GM18951 (cell line): ENCODE measurements around the gene KRT73.

Experiments used
- POLR2A ChIP-seq: IDR thresholded peaks from 4 replicates; pipeline ENCODE4 v1.6.1; 2011; ENCODE audit warnings: mild to moderate bottlenecking; ENCODE audit not compliant: insufficient read length, insufficient read depth; ENCODE audit errors: extremely low read depth
- in situ Hi-C: fragments of 300-500 bp; cut with MboI; formaldehyde crosslinking; loops from one replicate; pipeline ENCODE4 v1.12.0; 2022; ENCODE audit warnings: low sequenced_read_pairs, mixed read lengths, inconsistent platforms; ENCODE audit not compliant: unreplicated experiment

The KRT73 gene

DNA sequence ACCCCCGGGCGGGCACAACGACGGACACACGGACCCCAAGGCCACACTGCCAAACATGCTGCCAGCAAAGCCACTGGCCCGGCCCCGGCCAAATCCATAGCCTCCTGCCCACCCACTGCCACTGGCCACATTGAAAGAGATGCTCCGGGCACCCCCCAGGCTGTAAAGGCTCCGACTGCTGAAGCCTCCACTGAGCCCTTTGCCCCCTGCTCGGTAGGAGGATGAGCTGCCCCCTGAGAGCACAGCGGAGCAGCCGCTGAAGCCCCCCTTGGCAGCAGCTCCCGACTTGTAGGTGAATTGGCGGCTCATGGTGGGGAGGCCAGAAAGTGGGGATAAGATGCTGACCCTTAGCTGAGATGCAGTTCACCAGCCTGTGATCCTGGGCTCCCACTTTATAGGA is at the start of gene KRT73:
KRT73 (minus strand) TSS at position 344 of the 400 bp plus-strand sequence; CDS start at position 309, 35 bp downstream.
- no peak for TF ChIP-seq POLR2A
- in situ Hi-C loops, result no loop called here

DNA sequence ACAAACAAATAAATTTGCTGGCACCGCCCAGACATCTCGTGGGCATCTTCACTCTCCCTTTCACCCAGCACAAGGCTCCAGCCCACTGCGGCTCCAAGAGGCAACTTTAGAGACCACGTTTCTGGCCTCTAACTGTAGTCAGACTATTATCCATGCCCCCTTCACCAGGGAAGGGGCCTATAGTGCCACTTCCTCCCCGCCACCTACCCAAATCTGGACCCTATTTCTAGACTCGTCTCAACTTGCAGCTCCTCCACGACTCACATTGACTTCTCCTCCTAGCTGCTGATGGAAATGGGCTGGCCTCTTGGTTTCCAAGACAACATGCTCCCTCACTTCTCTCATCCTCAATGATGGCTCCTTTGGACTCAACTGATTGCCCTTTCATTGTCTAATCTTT is 49.6 kb upstream of the KRT73 start:
- in situ Hi-C loops, result no loop called here
- no peak for TF ChIP-seq POLR2A

DNA sequence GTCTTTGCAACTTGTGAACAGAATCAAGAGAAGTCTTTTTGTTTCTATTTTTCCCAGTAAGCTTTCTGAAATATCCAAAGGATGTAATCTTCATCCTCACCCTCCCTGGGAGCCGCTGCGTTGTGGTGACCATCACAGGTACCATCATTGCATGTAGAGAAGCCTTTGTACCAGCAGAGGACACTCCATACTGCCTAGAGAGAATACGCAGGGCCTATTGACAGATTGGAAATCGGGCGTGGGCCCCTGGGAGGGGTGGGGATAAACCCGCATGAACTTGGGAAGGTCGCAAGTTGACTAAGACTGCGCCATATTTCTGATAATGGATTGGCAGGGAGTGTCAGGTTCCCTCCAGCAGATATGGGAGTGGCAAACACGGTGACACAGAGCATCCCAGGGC is 49.1 kb upstream of the KRT73 start:
- no peak for TF ChIP-seq POLR2A
- in situ Hi-C loops, result no loop called here

DNA sequence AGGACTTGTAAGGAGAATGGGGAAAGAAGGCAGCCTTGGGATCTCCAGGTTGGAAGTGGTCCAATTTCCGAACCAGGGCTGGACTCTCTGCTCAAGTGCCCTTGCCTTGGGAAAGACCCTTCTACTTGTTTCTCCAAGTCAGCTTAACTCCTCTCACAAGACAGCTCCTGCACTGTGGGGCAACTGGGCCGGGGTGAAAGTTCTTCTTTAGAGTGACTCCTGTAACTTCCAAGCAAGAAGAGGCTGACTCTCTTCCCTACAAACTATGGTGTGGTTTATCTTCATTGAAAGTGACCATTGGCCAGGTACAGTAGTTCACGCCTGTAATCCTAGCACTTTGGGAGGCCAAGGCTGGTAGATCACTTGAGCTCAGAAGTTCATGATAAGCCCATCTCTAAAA is 48.1 kb upstream of the KRT73 start:
- no peak for TF ChIP-seq POLR2A
- in situ Hi-C loops, result no loop called here

DNA sequence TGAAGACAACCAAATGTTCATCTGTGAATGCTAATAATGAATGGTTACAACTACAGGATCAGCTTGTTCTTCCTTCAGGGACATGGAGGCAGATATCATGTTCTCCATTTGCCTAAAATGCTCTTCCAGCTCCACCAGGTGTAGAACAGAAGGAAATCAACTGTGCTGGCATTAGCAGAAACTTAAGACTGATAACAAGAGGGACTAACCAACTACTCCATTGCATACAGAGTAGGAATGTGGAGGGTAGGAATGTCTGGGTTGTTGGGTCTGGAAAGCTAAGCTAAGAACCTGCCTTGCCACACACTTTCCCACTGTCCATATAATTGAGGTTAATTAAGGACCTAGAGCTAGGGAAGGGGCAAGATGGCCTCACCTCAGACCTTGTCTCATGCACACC is 45.1 kb upstream of the KRT73 start:
- no peak for TF ChIP-seq POLR2A
- in situ Hi-C loops, result no loop called here

DNA sequence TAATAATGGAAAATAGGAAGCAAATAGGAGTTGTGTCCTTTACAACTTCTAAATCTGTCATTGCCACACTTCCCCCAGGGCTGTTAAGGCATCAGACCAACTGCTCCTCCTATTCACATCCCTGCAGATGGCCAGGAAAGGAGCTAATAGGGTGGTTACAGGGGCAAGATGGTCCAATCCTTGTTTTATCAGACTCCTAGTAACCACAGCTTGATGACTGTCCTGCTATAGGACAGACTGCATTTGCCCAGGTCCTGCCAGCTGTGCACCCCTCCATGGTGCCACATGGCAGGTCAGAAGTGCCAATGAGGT is 44.5 kb upstream of the KRT73 start:
- in situ Hi-C loops, result no loop called here
- no peak for TF ChIP-seq POLR2A

DNA sequence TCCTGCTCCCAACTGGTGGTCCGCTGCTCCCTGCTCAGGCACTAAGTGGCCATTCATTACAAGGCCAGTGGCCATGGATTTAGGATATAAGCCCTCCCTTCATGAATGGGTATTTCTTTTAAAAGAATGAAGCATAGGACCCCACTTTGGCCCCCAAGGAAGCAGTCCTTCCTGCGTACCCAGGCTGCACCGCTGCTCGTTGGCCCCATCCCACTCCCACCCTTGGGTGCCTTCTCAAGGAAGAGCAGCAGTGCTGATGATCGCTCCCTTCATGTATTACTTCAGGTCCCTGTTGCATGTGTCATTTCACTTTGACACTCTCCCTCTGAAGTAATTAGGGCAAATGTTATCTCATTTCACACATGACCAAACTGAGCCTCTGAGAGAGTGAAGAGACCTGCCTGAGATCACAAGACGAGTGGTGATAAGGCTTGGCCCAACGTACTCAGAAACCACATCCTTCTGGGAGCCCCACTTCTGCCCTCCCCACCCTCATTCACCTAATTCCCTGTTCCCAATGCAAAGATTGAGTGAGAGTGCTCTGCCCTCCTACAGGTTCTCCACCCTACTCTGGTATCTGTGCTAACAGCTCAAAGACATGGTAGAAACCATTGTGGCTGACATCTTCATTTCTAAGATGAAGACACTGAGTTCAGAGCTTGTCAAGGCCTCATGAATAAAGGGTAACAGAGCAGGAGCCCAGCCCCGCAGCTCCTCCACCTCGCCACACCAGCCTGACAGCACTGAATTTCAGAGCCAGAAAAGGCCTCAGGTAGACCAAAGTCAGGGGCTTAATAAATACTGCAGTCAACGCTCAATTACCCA is 43.9 kb upstream of the KRT73 start:
- TF ChIP-seq POLR2A, result no peak
- in situ Hi-C loops, result no loop called here

DNA sequence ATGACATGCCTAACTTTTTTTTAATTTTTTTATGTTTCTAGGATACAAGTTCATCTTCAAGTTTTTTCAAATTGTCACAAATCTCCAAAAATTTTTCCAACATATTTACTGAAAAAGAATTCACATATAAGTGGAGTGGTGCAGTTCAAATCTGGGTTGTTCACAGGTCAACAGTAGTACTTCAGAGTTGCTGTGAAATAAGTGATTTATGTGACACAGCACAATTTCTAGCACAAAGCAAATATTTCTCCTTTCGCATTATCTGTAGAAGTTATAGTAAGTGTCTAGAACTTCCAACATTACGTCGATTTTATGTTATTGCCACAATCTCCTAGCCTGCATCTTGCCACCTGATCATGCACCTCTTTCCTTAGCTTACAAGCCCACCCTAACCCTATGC is 43.3 kb upstream of the KRT73 start:
- in situ Hi-C loops, result no loop called here
- TF ChIP-seq POLR2A, result no peak

DNA sequence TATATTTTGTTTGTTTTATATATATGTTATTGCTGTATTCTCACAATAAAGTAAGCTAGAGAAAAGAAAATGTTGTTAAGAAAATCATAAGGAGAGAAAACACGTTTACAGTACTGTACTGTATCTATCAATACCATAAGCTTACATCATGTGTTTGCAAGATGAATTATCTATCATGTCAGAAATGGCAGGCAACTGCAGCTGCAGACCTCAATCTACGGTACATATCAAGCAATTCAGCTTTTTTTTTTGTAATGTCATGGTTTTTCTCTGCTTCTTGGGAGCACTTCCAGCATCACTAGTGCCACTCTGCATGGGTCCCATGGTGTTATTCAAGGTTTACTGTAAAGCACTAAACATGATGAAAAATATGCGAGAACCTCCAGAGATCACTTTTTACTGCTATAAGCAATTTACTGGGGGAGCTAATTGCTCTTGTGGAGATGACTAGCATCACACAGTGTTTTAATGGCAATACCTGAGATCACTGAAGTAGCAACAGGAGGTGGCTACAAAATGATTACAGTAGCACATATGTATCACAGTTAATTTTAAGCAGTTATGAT is 42.7 kb upstream of the KRT73 start:
- in situ Hi-C loops, result no loop called here
- no peak for TF ChIP-seq POLR2A

DNA sequence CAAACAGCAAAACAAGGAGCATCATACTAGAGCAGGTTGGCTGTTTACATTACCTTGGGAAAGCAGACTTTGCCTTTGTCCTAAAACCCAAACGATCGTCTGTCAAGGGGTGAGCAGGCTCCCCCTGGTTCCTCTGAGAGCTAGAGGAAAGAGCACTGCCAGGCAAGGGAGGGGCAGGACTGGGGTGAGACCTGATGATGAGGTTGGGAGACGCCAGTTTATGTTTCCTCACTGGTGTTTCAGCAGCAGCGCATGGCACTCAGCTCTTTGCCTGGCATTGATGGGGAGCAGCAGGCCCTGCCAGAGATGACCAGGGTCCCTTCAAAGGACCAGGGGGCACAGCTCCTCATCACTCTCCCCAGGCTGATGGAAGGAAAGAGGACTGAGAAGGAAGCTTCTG is 41.6 kb upstream of the KRT73 start:
- in situ Hi-C loops, result no loop called here
- TF ChIP-seq POLR2A, result no peak

DNA sequence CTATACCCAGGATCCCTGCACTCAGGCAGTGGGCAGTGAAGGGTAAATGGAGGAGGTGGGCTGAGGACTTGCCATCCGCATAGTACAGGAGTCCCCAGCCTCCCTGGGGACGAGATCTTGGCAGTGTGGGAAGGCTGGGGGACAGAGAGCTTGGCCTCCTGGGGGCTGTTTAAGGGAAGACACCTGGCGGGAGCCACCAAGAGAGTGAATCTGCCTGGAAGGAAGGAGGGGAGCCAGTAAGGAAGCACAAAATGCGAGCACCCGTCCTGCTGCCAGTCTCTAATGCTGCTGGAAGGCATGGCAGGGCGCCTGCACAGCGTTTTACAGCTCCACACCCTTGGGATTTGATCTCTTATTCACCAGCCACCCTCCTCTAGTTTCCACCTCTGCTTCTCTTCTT is 41.0 kb upstream of the KRT73 start:
- in situ Hi-C loops, result no loop called here
- no peak for TF ChIP-seq POLR2A

DNA sequence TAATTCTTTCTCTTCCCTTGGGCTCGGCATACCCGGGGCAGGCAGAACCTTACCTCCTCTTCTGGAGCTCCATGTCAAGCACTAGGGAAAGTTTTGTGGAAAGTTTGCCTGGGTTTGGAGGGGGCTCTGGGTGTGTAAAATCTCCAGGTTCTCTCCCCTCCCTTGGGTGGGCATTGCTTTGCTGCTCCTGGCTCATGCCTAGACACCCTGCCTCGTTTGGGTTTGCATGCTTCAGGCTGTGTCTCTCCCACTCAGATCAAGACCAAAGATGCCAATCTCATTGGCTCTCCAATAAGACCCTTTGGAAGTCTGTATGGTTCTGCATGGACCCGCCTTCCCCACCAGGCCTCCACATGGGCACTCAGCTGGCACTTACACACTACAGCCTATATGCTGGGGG is 39.8 kb upstream of the KRT73 start:
- no peak for TF ChIP-seq POLR2A
- in situ Hi-C loops, result no loop called here

DNA sequence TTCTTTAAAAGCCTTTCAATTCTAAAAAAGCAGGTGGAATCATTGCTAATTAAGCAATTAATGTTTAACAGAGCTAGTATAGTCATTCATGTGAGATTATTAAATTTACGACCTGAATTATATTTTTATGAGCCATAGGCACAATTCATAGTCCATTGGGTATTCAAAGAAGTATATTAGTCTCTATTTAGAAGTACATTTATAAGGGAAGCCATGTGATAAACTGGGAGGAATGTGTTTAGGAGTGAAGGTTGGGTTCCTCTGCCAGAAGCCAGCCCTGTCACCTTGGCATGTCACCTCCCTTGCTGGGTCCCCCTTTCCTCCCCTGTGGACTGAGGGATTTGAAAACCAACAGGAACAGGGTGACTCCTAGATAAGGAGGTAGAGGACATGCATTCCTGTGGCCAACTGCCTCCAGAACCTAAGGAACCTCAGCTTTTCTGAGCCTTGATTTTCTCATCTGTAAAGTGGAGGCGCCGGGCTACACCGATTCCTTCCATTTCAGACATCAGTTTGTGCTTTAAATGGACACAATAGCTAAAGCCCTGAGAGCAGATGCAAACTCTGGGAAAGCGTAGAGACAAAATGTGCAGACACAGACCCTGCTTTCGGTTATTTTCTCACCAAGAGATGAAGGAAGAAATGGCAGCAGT is 39.0 kb upstream of the KRT73 start:
- TF ChIP-seq POLR2A, result no peak
- in situ Hi-C loops, result no loop called here

DNA sequence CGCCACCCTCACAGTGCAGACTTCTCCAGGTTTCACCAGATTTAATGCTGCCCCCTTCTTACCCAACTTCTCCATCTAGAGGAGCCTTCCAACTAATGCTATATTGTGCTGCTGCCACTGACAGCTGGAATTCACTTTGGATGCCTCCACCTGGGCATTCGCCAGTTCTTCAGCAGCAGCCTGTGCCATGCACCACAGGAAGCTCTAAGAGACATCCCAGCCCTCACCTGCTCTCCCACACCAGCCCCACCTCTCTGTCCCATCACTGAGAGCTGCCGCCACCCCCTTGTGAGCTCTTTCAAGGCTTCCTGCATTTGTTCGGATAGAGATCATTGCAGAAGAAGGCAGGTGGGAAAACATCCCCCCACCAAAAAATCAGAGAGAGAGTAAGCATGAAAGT is 38.3 kb upstream of the KRT73 start:
- in situ Hi-C loops, result no loop called here
- no peak for TF ChIP-seq POLR2A
